ENCODE results near the gene RAD51. TPM values are rescaled to one million over a fixed set of nuclear protein-coding genes. Genes with fewer than 3 reads are reported as not detected.

Gene RAD51
- total and polyA plus RNA-seq, 8 donors: 4.4 to 15.6 (median 12.6) TPM

GRCh38 chr15:40688932-40689799 lies 5.8 kb upstream of the RAD51 start:
- Histone ChIP-seq H3K4me3 (no peak overlapping the region), H3K27me3 (no peaks in the 10 kb centered on the region), H3K27ac (no peak overlapping the region), H3K4me1 (peaks cover 4 to 10% of the 10 kb centered on the region in 2 donors), H3K36me3 (peaks cover 0 to 9% of the 10 kb centered on the region in 2 donors), H3K9me3 (no peaks in the 10 kb centered on the region)
- intact Hi-C loops (cut with DNase I): no loop called here
- DNase-seq: no peak
- TF ChIP-seq CTCF (IDR thresholded peaks at IDR 0.05): no peak
- no peak for ATAC-seq

- intact Hi-C loops (cut with DNase I): no loop called here
- no peak for ATAC-seq
Measured at GRCh38 chr15:40691737-40692136, 3.2 kb upstream of the RAD51 start.

GRCh38 chr15:40693904-40694687 lies 878 bp upstream of the RAD51 start:
- Histone ChIP-seq H3K36me3 (peaks cover 0 to 9% of the 10 kb centered on the region in 2 donors), H3K27ac (peak overlapping the region; percentile 98 to 99), H3K27me3 (no peaks in the 10 kb centered on the region), H3K4me3 (peak overlapping the region; percentile 86 to 87), H3K4me1 (peaks cover 4 to 22% of the 10 kb centered on the region in 2 donors), H3K9me3 (no peaks in the 10 kb centered on the region)
- intact Hi-C loops (cut with DNase I): no loop called here
- TF ChIP-seq CTCF (IDR thresholded peaks at IDR 0.05): no peak
- ATAC-seq (peak; percentile 2), DNase-seq (no peak)

More at GRCh38 chr15:40691737-40692136, 3.2 kb upstream of the RAD51 start:
- Histone ChIP-seq H3K27me3 (no peaks in the 10 kb centered on the region), H3K4me1 (peaks cover 4 to 22% of the 10 kb centered on the region in 2 donors), H3K27ac (no peak overlapping the region), H3K9me3 (no peaks in the 10 kb centered on the region), H3K4me3 (no peak overlapping the region), H3K36me3 (peaks cover 0 to 9% of the 10 kb centered on the region in 2 donors)
- DNase-seq: no peak
- no peak for TF ChIP-seq CTCF (IDR thresholded peaks at IDR 0.05)

- ATAC-seq: peak; percentile 25
- H3K27ac ChIP-seq: peak overlapping the region in 1 of 2 donors; percentile 98
- TF ChIP-seq CTCF (IDR thresholded peaks at IDR 0.05): no peak
- peak overlapping the region; percentile 86 to 87 for H3K4me3 ChIP-seq
- DNase-seq: peak in 1 of 4 donors; percentile 9
- no peaks in the 10 kb centered on the region for H3K27me3 ChIP-seq
- intact Hi-C loops (cut with DNase I): no loop called here
- no peaks in the 10 kb centered on the region for H3K9me3 ChIP-seq
- H3K4me1 ChIP-seq: peaks cover 4 to 22% of the 10 kb centered on the region in 2 donors
- peaks cover 0 to 9% of the 10 kb centered on the region in 2 donors for H3K36me3 ChIP-seq
Measured at GRCh38 chr15:40695469-40695890, 506 bp downstream of the RAD51 start.

- Histone ChIP-seq H3K27me3 (no peaks in the 10 kb centered on the region), H3K9me3 (no peaks in the 10 kb centered on the region), H3K27ac (no peak overlapping the region), H3K4me3 (peak overlapping the region in 1 of 2 donors; percentile 87), H3K36me3 (peaks cover 0 to 9% of the 10 kb centered on the region in 2 donors), H3K4me1 (peaks cover 4 to 22% of the 10 kb centered on the region in 2 donors)
- TF ChIP-seq CTCF (IDR thresholded peaks at IDR 0.05): no peak
- ATAC-seq (no peak), DNase-seq (no peak)
- intact Hi-C loops (cut with DNase I): no loop called here
Measured at GRCh38 chr15:40696228-40696627, 1.3 kb downstream of the RAD51 start.
